ENCODE measurements around the gene GALNT17.

Gene GALNT17

GRCh38 chr7:71615017-71615416 is 483.1 kb downstream of the GALNT17 start:
- no peak for TF ChIP-seq ZBTB7A (IDR thresholded peaks at IDR 0.05; ENCODE audit: low read depth)
- no peak for TF ChIP-seq NFIC (IDR thresholded peaks at IDR 0.05)
- no peak for TF ChIP-seq REST (IDR thresholded peaks at IDR 0.05; ENCODE audit: low read depth)
- TF ChIP-seq FOXM1 (IDR thresholded peaks at IDR 0.05; ENCODE audit: borderline replicate concordance, low read depth): no peak
- TF ChIP-seq USF1 (IDR thresholded peaks at IDR 0.05): no peak
- TF ChIP-seq TAF1 (IDR thresholded peaks at IDR 0.05; ENCODE audit: low read depth): no peak
- no peak for TF ChIP-seq YY1 (IDR thresholded peaks at IDR 0.05; ENCODE audit: low read depth)
- no peak for TF ChIP-seq TCF12 (IDR thresholded peaks at IDR 0.05; ENCODE audit: low read depth)
- TF ChIP-seq EGR1 (IDR thresholded peaks at IDR 0.05): no peak
- no peak for TF ChIP-seq RAD21 (IDR thresholded peaks at IDR 0.05; ENCODE audit: low read depth)
- no peak for TF ChIP-seq CEBPB (IDR thresholded peaks at IDR 0.05)
- no peak for TF ChIP-seq TEAD4 (IDR thresholded peaks at IDR 0.05)
- no peak for TF ChIP-seq CREB1 (IDR thresholded peaks at IDR 0.05; ENCODE audit: low read depth)
- TF ChIP-seq MAX (IDR thresholded peaks at IDR 0.05): no peak

GRCh38 chr7:71616217-71616616 is 484.3 kb downstream of the GALNT17 start:
- TF ChIP-seq EP300 (IDR thresholded peaks at IDR 0.05; ENCODE audit: borderline replicate concordance) (no peak), MAX (IDR thresholded peaks at IDR 0.05) (no peak), YY1 (IDR thresholded peaks at IDR 0.05; ENCODE audit: low read depth) (no peak), EGR1 (IDR thresholded peaks at IDR 0.05) (no peak), FOXM1 (IDR thresholded peaks at IDR 0.05; ENCODE audit: borderline replicate concordance, low read depth) (no peak), TCF12 (IDR thresholded peaks at IDR 0.05; ENCODE audit: low read depth) (no peak), TEAD4 (IDR thresholded peaks at IDR 0.05) (no peak), USF1 (IDR thresholded peaks at IDR 0.05) (no peak), NFIC (IDR thresholded peaks at IDR 0.05) (no peak), CREB1 (IDR thresholded peaks at IDR 0.05; ENCODE audit: low read depth) (no peak), RAD21 (IDR thresholded peaks at IDR 0.05; ENCODE audit: low read depth) (no peak), ZBTB7A (IDR thresholded peaks at IDR 0.05; ENCODE audit: low read depth) (no peak), REST (IDR thresholded peaks at IDR 0.05; ENCODE audit: low read depth) (no peak), CEBPB (IDR thresholded peaks at IDR 0.05) (no peak), TAF1 (IDR thresholded peaks at IDR 0.05; ENCODE audit: low read depth) (no peak)

GRCh38 chr7:71618278-71618677 is 486.3 kb downstream of the GALNT17 start:
- no peak for TF ChIP-seq CREB1 (IDR thresholded peaks at IDR 0.05; ENCODE audit: low read depth)
- TF ChIP-seq YY1 (IDR thresholded peaks at IDR 0.05; ENCODE audit: low read depth): no peak
- no peak for TF ChIP-seq REST (IDR thresholded peaks at IDR 0.05; ENCODE audit: low read depth)
- TF ChIP-seq USF1 (IDR thresholded peaks at IDR 0.05): no peak
- TF ChIP-seq FOXM1 (IDR thresholded peaks at IDR 0.05; ENCODE audit: borderline replicate concordance, low read depth): no peak
- no peak for TF ChIP-seq TAF1 (IDR thresholded peaks at IDR 0.05; ENCODE audit: low read depth)
- no peak for TF ChIP-seq EP300 (IDR thresholded peaks at IDR 0.05; ENCODE audit: borderline replicate concordance)
- TF ChIP-seq EGR1 (IDR thresholded peaks at IDR 0.05): no peak
- no peak for TF ChIP-seq RAD21 (IDR thresholded peaks at IDR 0.05; ENCODE audit: low read depth)
- no peak for TF ChIP-seq TCF12 (IDR thresholded peaks at IDR 0.05; ENCODE audit: low read depth)
- TF ChIP-seq NFIC (IDR thresholded peaks at IDR 0.05): no peak

GRCh38 chr7:71625545-71625944 is 493.6 kb downstream of the GALNT17 start:
- TF ChIP-seq NFIC (IDR thresholded peaks at IDR 0.05) (no peak), CEBPB (IDR thresholded peaks at IDR 0.05) (no peak), TCF12 (IDR thresholded peaks at IDR 0.05; ENCODE audit: low read depth) (no peak), EP300 (IDR thresholded peaks at IDR 0.05; ENCODE audit: borderline replicate concordance) (no peak), CREB1 (IDR thresholded peaks at IDR 0.05; ENCODE audit: low read depth) (no peak), YY1 (IDR thresholded peaks at IDR 0.05; ENCODE audit: low read depth) (no peak), MAX (IDR thresholded peaks at IDR 0.05) (no peak), REST (IDR thresholded peaks at IDR 0.05; ENCODE audit: low read depth) (no peak), ZBTB7A (IDR thresholded peaks at IDR 0.05; ENCODE audit: low read depth) (no peak), USF1 (IDR thresholded peaks at IDR 0.05) (no peak), TAF1 (IDR thresholded peaks at IDR 0.05; ENCODE audit: low read depth) (no peak), RAD21 (IDR thresholded peaks at IDR 0.05; ENCODE audit: low read depth) (no peak), EGR1 (IDR thresholded peaks at IDR 0.05) (no peak), FOXM1 (IDR thresholded peaks at IDR 0.05; ENCODE audit: borderline replicate concordance, low read depth) (no peak), TEAD4 (IDR thresholded peaks at IDR 0.05) (no peak)
